HG03095 (cell line): Measurements from ENCODE around the gene LRRC45.

Source experiments
- ATAC-seq: cut with Tn5 transposase; IDR thresholded peaks from one replicate; pipeline ENCODE4 v1.9.1; 2021; ENCODE audit warnings: moderate library complexity; ENCODE audit not compliant: unreplicated experiment

LRRC45 gene

GRCh38 chr17:82006468-82007227, 16.5 kb upstream of the LRRC45 start:
- no peak for ATAC-seq

GRCh38 chr17:82007228-82007494, 15.9 kb upstream of the LRRC45 start:
- no peak for ATAC-seq

- ATAC-seq: no peak
Observed at GRCh38 chr17:82007495-82008257, 15.4 kb upstream of the LRRC45 start.

GRCh38 chr17:82008258-82008940, 14.7 kb upstream of the LRRC45 start:
- ATAC-seq: no peak

GRCh38 chr17:82008941-82009405, 14.1 kb upstream of the LRRC45 start:
- ATAC-seq: no peak

GRCh38 chr17:82009413-82009812, 13.7 kb upstream of the LRRC45 start:
- ATAC-seq: no peak

- no peak for ATAC-seq
Observed at GRCh38 chr17:82010575-82011525, 12.3 kb upstream of the LRRC45 start.

GRCh38 chr17:82011617-82012187, 11.4 kb upstream of the LRRC45 start:
- no peak for ATAC-seq

- no peak for ATAC-seq
Observed at GRCh38 chr17:82012261-82012639, 10.9 kb upstream of the LRRC45 start.

GRCh38 chr17:82012640-82013295, 10.3 kb upstream of the LRRC45 start:
- no peak for ATAC-seq

GRCh38 chr17:82013341-82013740, 9.8 kb upstream of the LRRC45 start:
- no peak for ATAC-seq

GRCh38 chr17:82013772-82014321, 9.3 kb upstream of the LRRC45 start:
- ATAC-seq: no peak

GRCh38 chr17:82014432-82014831, 8.7 kb upstream of the LRRC45 start:
- no peak for ATAC-seq

- ATAC-seq: no peak
Observed at GRCh38 chr17:82014971-82015310, 8.2 kb upstream of the LRRC45 start.

- ATAC-seq: no peak
Observed at GRCh38 chr17:82015311-82015971, 7.7 kb upstream of the LRRC45 start.

GRCh38 chr17:82016061-82016874, 6.8 kb upstream of the LRRC45 start:
- ATAC-seq: no peak

GRCh38 chr17:82016875-82017459, 6.1 kb upstream of the LRRC45 start:
- no peak for ATAC-seq

- ATAC-seq: no peak
Observed at GRCh38 chr17:82017612-82018151, 5.4 kb upstream of the LRRC45 start.
